A673 (cell line): Measurements from ENCODE around the gene STX1A. TPM values are rescaled to one million over a fixed set of nuclear protein-coding genes. Genes with fewer than 3 reads are reported as not detected.

Source experiments
- BruUV-seq: library from RNA; stranded (reverse); fragments of 400-500 nt; replicated peaks from 2 replicates; lab custom pipeline; 2021; lab: Mats Ljungman, UMichigan
- CTCF ChIA-PET: fragments of 300-600 bp; sonication (Branson Sonifier 250); formaldehyde crosslinking; loops from one replicate; lab custom pipeline; 2022; ENCODE audit warnings: antibody characterized with exemption; lab: Charles Lee
- POLR2A ChIA-PET: fragments of 300-600 bp; sonication (Branson Sonifier 250); formaldehyde crosslinking; loops from one replicate; lab custom pipeline; 2022; ENCODE audit warnings: antibody characterized with exemption; ENCODE audit not compliant: low non-redundant PET; lab: Charles Lee
- DNase-seq: peaks from one replicate; pipeline ENCODE4 v3.0.0-alpha.2; 2015; ENCODE audit warnings: low spot score
- H3K27ac ChIP-seq: fragments of 200-600 bp; sonication (generic); 2 replicates; pipeline ENCODE4 v1.5.1; 2016; ENCODE audit warnings: mixed run types, low read depth, mild to moderate bottlenecking, mixed read lengths, antibody characterized with exemption, low read length; ENCODE audit not compliant: poor library complexity, severe bottlenecking
- H3K27me3 ChIP-seq: fragments of 200-600 bp; sonication (generic); replicated peaks from 2 replicates; pipeline ENCODE4 v1.6.1; 2017; ENCODE audit warnings: mixed run types, low read depth, mild to moderate bottlenecking, mixed read lengths, antibody characterized with exemption, low read length; ENCODE audit not compliant: insufficient read depth, poor library complexity
- H3K36me3 ChIP-seq: fragments of 200-600 bp; sonication (generic); 2 replicates; pipeline ENCODE4 v1.6.1; 2016; ENCODE audit warnings: mixed run types, mild to moderate bottlenecking, mixed read lengths, antibody characterized with exemption, low read length; ENCODE audit not compliant: insufficient read depth, poor library complexity, severe bottlenecking
- H3K4me1 ChIP-seq: fragments of 200-600 bp; sonication (generic); 2 replicates; pipeline ENCODE4 v1.6.1; 2017; ENCODE audit warnings: mixed run types, mild to moderate bottlenecking, mixed read lengths, antibody characterized with exemption, low read length; ENCODE audit not compliant: insufficient read depth, poor library complexity, severe bottlenecking
- H3K4me3 ChIP-seq: fragments of 200-600 bp; sonication (generic); 2 replicates; pipeline ENCODE4 v1.5.1; 2016; ENCODE audit warnings: low read depth, mixed run types, mild to moderate bottlenecking, mixed read lengths, low read length; ENCODE audit not compliant: poor library complexity, severe bottlenecking
- H3K9me3 ChIP-seq: fragments of 200-600 bp; sonication (generic); 2 replicates; pipeline ENCODE4 v1.6.1; 2016; ENCODE audit warnings: mixed run types, low read depth, mild to moderate bottlenecking, mixed read lengths, antibody characterized with exemption, low read length; ENCODE audit not compliant: poor library complexity, severe bottlenecking
- CTCF ChIP-seq: fragments of 300-800, 200-600 bp; sonication (generic); conservative IDR thresholded peaks from 2 replicates; pipeline ENCODE4 v1.5.1; 2017; ENCODE audit warnings: low read depth, mild to moderate bottlenecking, antibody characterized with exemption, low read length, moderate library complexity, mixed read lengths
- EZH2 ChIP-seq: fragments of 200-600 bp; sonication (generic); IDR thresholded peaks from 2 replicates; pipeline ENCODE4 v1.6.1; 2017; ENCODE audit warnings: borderline replicate concordance, low read depth, mild to moderate bottlenecking, mixed read lengths, antibody characterized with exemption, low read length; ENCODE audit not compliant: poor library complexity, severe bottlenecking
- intact Hi-C: fragments of 100-400 bp; cut with micrococcal nuclease; formaldehyde crosslinking; loops from one replicate; pipeline ENCODE4 v1.10.0; 2022; ENCODE audit not compliant: unreplicated experiment
- total RNA-seq: library from RNA; stranded (reverse); gene quantifications from 2 replicates; pipeline ENCODE4 v1.2.3, GENCODE V29; 2021

The STX1A gene
- total RNA-seq, 1 experiment from 2014 or later = 47.1 TPM

GRCh38 chr7:73703757-73704639 lies 15.5 kb downstream of the STX1A start:
- H3K9me3 ChIP-seq = no peaks in the 10 kb centered on the region
- H3K27ac ChIP-seq = peak overlapping the region; percentile 97
- H3K36me3 ChIP-seq = peaks cover 44% of the 10 kb centered on the region
- peaks cover 53% of the 10 kb centered on the region for H3K4me1 ChIP-seq
- H3K27me3 ChIP-seq = no peaks in the 10 kb centered on the region
- peak overlapping the region; percentile 10 for H3K4me3 ChIP-seq
- no peak for TF ChIP-seq CTCF
- TF ChIP-seq EZH2 = no peak
- DNase-seq = peak; percentile 93
- POLR2A ChIA-PET = interaction anchor here (0.6 kb wide), 1 partner anchor 490 kb away, joined by 4 read pairs; no protein-coding TSS in a partner anchor
- intact Hi-C loops = loop anchor here (2.0 kb wide), 1 partner anchor 15 kb away; the partner anchor contains the start of gene STX1A
- no TSS peak for BruUV-seq
- CTCF ChIA-PET = interaction anchor here (0.6 to 1.5 kb wide), 4 partner anchors 12 to 146 kb away, joined by 4 to 7 read pairs (median 6); no protein-coding TSS in a partner anchor

DNA sequence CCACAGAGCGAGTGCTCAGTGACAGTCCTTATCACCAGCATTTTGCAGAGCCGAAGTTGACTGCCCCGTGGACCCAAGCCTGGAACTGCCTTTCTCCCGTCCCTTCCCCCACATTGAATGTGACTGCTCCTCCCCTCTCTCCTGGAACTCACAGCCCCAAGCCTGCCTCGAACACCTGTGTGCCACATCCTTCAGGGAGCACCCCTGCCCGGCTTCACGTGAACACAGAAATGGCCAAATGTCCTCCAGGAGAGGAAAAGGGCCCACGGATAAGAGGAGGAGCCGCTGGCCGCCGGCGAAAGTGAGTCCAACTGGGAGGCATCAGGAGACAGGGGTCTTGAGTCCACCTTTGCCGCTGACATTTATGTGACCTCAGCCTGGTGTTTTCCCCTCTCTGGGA lies 16.2 kb downstream of the STX1A start:
- H3K27ac ChIP-seq = peak overlapping the region; percentile 71
- intact Hi-C loops = no loop called here
- peaks cover 52% of the 10 kb centered on the region for H3K4me1 ChIP-seq
- no peak for DNase-seq
- no peak for TF ChIP-seq EZH2
- TF ChIP-seq CTCF = no peak
- H3K4me3 ChIP-seq = peak overlapping the region; percentile 10
- no peaks in the 10 kb centered on the region for H3K27me3 ChIP-seq
- ChIA-PET CTCF (no interaction called here), POLR2A (no interaction called here)
- BruUV-seq = no TSS peak
- H3K9me3 ChIP-seq = no peaks in the 10 kb centered on the region
- H3K36me3 ChIP-seq = peaks cover 48% of the 10 kb centered on the region

DNA sequence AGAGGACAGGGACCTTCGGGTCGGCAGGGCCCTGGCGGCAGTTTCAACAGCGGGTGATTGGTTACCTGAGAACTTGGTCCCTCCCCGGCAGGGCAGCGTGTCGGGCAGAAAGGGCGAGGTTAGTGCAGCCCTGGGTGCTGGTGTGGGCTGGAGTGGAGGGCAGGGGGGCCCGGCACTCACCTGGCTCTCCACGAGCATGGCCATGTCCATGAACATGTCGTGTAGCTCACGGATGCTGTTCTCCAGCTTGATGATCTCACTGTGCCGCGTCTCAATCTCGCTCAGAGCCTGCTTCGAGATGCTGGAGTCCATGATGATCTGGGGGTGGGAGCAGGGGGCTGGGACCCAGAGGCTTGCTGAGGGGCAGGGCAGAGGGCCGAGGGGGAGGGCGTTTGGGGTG lies 16.8 kb downstream of the STX1A start:
- ChIA-PET POLR2A (no interaction called here), CTCF (interaction anchor here (1.1 kb wide), 1 partner anchor 9 kb away, joined by 3 read pairs; no protein-coding TSS in a partner anchor)
- TF ChIP-seq EZH2 (no peak), CTCF (no peak)
- Histone ChIP-seq H3K27me3 (no peaks in the 10 kb centered on the region), H3K9me3 (no peaks in the 10 kb centered on the region), H3K4me1 (peaks cover 46% of the 10 kb centered on the region), H3K36me3 (peaks cover 54% of the 10 kb centered on the region), H3K4me3 (no peak overlapping the region), H3K27ac (peak overlapping the region; percentile 71)
- no TSS peak for BruUV-seq
- DNase-seq = no peak
- intact Hi-C loops = no loop called here
